ENCODE data around the gene PYGO1. TPM values are rescaled to one million over a fixed set of nuclear protein-coding genes. Genes with fewer than 3 reads are reported as not detected.
"Not testable (repeated sequence)": the region's sequence is repeated elsewhere in the genome, so short reads cannot be mapped to it uniquely, and the experiment has no call there.

PYGO1 gene
- polyA plus RNA-seq, 1 experiment, result 10.7 TPM

DNA sequence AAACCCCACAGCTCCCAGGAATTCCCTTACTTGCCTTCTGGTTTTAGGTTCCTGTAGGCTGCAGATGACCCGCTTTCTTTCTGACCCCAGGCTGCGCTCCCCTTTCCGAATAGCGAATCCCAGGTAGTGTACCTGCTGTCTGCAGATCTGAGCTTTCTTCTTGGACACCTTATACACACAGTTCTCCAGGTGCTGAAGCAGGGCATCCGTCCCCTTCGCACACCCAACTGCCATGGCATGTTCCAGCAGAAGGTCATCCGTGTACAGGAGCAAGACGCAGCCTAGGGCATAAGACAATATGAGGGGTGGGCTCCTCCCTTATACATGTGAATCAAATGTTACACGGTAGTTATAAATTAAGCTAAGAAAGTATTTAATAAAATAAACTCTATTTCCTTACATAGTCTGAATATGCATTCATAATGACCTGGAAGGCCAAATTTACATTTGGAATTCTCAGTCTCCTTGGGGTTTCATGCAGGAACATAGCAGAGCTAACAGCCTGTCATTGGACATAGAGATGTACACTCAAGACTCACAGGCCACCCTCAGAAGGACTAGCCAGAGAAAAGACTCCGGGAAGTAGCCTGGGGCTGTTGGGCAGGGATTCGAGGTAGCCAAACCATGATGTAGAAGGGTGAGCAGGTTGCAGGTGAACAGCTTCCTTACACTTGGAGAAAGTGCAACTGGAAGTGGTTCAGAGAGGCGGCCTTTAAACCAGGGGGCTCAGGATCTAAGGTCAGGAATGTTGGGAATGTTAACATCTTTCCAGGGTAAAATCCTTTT is 72.0 kb downstream of the PYGO1 start:
- H3K27ac ChIP-seq (ENCODE audit: low read depth, low read length), result no peak overlapping the region
- TF ChIP-seq, protein P1, sequence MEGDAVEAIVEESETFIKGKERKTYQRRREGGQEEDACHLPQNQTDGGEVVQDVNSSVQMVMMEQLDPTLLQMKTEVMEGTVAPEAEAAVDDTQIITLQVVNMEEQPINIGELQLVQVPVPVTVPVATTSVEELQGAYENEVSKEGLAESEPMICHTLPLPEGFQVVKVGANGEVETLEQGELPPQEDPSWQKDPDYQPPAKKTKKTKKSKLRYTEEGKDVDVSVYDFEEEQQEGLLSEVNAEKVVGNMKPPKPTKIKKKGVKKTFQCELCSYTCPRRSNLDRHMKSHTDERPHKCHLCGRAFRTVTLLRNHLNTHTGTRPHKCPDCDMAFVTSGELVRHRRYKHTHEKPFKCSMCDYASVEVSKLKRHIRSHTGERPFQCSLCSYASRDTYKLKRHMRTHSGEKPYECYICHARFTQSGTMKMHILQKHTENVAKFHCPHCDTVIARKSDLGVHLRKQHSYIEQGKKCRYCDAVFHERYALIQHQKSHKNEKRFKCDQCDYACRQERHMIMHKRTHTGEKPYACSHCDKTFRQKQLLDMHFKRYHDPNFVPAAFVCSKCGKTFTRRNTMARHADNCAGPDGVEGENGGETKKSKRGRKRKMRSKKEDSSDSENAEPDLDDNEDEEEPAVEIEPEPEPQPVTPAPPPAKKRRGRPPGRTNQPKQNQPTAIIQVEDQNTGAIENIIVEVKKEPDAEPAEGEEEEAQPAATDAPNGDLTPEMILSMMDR (IDR thresholded peaks at IDR 0.05; ENCODE audit: low read depth, low read length), result no peak
- no peaks in the 10 kb centered on the region for H3K9me3 ChIP-seq (ENCODE audit: control insufficient read depth, insufficient read depth, low read length)
- no peaks in the 10 kb centered on the region for H3K27me3 ChIP-seq (ENCODE audit: control insufficient read depth, insufficient read depth, low read length)
- no peak for DNase-seq (ENCODE audit: low read depth, low spot score)
- ChIA-PET CTCF (interaction anchor here (0.8 kb wide), 1 partner anchor 10 kb away, joined by 3 read pairs; no protein-coding TSS in a partner anchor), POLR2A (interaction anchor here (0.7 kb wide), 1 partner anchor 79 kb away, joined by 9 read pairs; no protein-coding TSS in a partner anchor)
- H3K4me3 ChIP-seq (ENCODE audit: low read depth, low read length), result no peak overlapping the region

DNA sequence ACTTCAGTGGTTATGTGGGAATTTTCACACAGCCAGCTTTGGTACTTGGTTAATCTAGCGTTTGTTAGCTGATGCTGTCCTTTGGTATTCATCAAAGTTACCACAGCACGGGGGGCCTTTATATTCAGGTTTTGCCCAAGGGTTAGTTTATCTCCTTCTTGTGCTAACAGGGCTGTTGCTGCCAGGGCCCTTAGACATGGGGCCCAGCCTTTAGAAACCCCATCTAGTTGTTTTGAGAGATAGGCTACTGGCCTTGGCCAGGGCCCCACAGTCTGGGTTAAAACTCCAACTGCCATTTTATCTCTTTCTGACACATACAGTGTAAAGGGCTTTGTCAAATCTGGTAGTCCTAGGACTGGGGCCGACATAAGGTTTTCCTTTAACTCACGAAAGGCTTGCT is 72.7 kb downstream of the PYGO1 start:
- no peak overlapping the region for H3K4me3 ChIP-seq (ENCODE audit: low read depth, low read length)
- no peaks in the 10 kb centered on the region for H3K27me3 ChIP-seq (ENCODE audit: control insufficient read depth, insufficient read depth, low read length)
- H3K27ac ChIP-seq (ENCODE audit: low read depth, low read length), result no peak overlapping the region
- TF ChIP-seq, protein P1 (IDR thresholded peaks at IDR 0.05; ENCODE audit: low read depth, low read length), result no peak
- H3K9me3 ChIP-seq (ENCODE audit: control insufficient read depth, insufficient read depth, low read length), result no peaks in the 10 kb centered on the region
- ChIA-PET CTCF (interaction anchor here (0.6 to 1.9 kb wide), 2 partner anchors 11 to 17 kb away, joined by 6 to 12 read pairs; no protein-coding TSS in a partner anchor), POLR2A (no interaction called here)
- no peak for DNase-seq (ENCODE audit: low read depth, low spot score)

- no peaks in the 10 kb centered on the region for H3K27me3 ChIP-seq (ENCODE audit: control insufficient read depth, insufficient read depth, low read length)
- TF ChIP-seq, protein P1 (IDR thresholded peaks at IDR 0.05; ENCODE audit: low read depth, low read length), result no peak
- no peaks in the 10 kb centered on the region for H3K9me3 ChIP-seq (ENCODE audit: control insufficient read depth, insufficient read depth, low read length)
- CTCF ChIA-PET, result interaction anchor here (1.0 to 1.9 kb wide), 5 partner anchors 11 to 132 kb away, joined by 3 to 12 read pairs (median 4); no protein-coding TSS in a partner anchor
- no peak overlapping the region for H3K27ac ChIP-seq (ENCODE audit: low read depth, low read length)
- DNase-seq (ENCODE audit: low read depth, low spot score), result no peak
- no peak overlapping the region for H3K4me3 ChIP-seq (ENCODE audit: low read depth, low read length)
- POLR2A ChIA-PET, result no interaction called here
These were observed 73.7 kb downstream of the PYGO1 start for GRCh38 chr15:55514414-55514850.

GRCh38 chr15:55513621-55514413 is 74.3 kb downstream of the PYGO1 start:
- TF ChIP-seq, protein P1 (IDR thresholded peaks at IDR 0.05; ENCODE audit: low read depth, low read length), result peak; percentile 63
- POLR2A ChIA-PET; DNase-seq (ENCODE audit: low read depth, low spot score); H3K27ac ChIP-seq (ENCODE audit: low read depth, low read length); H3K9me3 ChIP-seq (ENCODE audit: control insufficient read depth, insufficient read depth, low read length); H3K4me3 ChIP-seq (ENCODE audit: low read depth, low read length); H3K27me3 ChIP-seq (ENCODE audit: control insufficient read depth, insufficient read depth, low read length): not testable (repeated sequence)
- CTCF ChIA-PET, result interaction anchor here (0.6 to 1.9 kb wide), 6 partner anchors 10 to 133 kb away, joined by 3 to 12 read pairs (median 4); no protein-coding TSS in a partner anchor

Measured in AG04450 (cell line).